SW480 (cell line): Measurements from ENCODE around the gene CHAC1.
A peak's percentile ranks its signal among the peaks of the same experiment; 100 is the strongest.
"Not testable (repeated sequence)": the region's sequence is repeated elsewhere in the genome, so short reads cannot be mapped to it uniquely, and the experiment has no call there.

Experiments
- DNase-seq: peaks from one replicate; pipeline ENCODE4 v3.0.0-alpha.2; 2016; ENCODE audit warnings: low spot score

The CHAC1 gene

DNA sequence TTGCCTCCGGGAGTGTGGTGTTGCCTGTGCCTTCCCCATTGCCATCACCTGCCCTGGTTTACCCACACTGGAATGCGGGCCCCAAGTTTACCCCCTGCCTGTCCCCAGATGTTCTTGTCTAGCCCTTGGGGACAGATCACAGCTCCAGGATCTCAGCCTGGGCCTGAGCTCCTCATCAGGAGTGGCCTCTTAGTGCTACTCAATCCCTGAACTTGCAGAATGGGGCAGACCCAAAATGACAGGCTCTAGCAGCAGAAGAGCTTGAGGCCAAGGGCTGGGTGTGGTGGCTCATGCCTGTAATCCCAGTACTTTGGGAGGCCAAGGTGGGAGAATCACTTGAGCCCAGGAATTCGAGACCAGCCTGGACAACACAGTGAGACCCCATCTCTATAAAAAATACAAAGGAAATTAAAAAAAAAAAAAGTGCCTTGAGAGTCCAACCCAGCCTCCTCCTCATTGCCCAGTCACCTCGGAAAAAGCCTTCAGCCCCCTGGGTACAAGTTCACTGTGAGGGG, 3.8 kb downstream of the CHAC1 start:
- DNase-seq: no peak

- DNase-seq: no peak
Observed at GRCh38 chr15:40957581-40958051, 4.3 kb downstream of the CHAC1 start.

DNA sequence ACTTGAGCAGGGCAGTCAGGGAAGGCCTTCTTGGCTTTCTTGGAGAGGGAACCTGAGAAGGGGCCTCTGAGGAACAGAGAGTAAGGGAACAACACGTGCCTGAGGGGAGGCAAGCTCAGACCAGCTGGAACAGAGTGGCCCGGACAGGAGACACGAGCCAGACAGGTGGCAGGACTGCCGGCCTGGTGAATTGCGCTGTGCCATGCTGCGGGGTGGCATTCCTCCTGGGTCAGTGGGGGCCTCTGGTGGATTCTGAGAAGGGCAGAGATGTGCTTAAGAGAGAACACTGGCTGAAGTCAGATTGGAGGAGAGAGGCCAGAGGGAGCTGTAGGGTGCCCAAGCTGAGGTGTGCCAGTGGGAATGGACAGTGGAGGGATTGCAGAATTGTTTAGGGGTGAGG, 4.9 kb downstream of the CHAC1 start:
- no peak for DNase-seq

GRCh38 chr15:40958723-40959122, 5.5 kb downstream of the CHAC1 start:
- DNase-seq: no peak

DNA sequence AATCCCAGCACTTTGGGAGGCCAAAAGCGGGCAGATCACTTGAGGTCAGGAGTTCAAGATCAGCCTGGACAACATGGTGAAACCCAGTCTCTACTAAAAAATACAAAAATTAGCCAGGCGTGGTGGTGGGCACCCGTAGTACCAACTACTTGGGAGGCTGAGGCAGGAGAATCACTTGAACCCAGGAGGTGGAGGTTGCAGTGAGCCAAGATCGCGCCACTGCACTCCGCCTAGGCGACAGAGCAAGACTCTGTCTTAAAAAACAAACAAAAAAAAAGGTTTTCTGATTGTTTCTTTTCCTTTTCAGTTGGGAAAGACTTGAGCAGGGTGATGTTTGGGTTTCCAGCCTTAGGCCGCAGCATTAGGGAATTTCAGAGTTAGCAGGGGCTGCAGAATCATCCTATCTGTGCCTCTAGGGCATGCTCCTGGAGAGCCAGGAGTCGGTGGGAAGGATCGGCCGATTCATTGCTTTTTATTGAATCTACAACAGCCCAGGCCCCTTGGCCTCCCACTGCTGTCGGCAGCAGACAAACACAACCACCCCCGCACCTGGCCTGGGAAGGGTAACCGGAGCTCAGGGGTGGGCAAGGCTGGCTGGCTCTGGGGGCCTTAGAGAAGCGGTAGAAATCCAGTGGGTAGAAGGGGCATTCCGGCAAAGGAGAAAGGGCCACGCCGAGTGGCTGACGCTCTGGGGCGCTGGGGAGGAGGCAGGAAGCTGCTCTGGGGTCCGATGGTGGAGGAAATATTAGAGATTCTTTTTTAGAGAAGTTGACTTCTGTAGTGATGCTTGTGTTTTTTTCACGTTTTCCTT, 6.3 kb downstream of the CHAC1 start:
- no peak for DNase-seq

- DNase-seq: no peak
Observed at GRCh38 chr15:40960151-40960885, 7.0 kb downstream of the CHAC1 start.

- DNase-seq: peak; percentile 36
Observed at GRCh38 chr15:40960925-40961324, 7.7 kb downstream of the CHAC1 start.

GRCh38 chr15:40961740-40962139, 8.5 kb downstream of the CHAC1 start:
- not testable (repeated sequence) for DNase-seq

DNA sequence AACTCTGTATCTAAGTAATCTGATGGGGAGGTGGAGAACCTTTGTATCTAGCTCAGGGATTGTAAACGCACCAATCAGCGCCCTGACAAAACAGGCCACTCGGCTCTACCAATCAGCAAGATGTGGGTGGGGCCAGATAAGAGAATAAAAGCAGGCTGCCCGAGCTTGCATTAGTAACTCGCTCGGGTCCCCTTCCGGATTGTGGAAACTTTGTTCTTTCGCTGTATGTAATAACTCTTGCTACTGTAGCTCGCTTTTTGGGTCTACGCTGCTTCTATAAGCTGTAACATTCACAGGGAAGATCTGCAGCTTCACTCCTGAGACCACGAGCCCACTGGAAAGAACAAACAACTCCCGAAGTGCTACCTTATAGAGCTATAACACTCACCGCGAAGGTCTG, 9.0 kb downstream of the CHAC1 start:
- DNase-seq: not testable (repeated sequence)

GRCh38 chr15:40963201-40963600, 9.9 kb downstream of the CHAC1 start:
- DNase-seq: no peak

DNA sequence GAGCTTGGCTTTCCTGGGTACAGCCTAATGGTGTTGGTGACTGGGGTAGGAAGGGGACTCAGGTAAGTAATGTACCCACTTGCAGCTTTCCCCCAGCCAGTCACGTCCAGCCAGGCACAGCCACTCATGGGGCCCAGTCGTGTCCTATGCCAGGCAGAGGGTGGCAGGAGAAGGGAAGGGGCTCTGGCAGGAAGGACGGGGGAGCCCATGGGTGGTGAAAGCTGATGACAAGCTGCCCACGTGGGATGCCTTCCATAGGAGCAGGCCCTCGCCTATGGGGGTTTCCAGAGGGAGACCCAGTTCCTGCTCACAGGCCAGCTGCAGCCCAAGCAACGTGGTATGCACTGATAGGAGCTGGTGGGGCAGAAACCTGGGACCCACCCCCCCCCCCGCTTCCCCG, 10.7 kb downstream of the CHAC1 start:
- no peak for DNase-seq

GRCh38 chr15:40964634-40965033, 11.4 kb downstream of the CHAC1 start:
- no peak for DNase-seq

DNA sequence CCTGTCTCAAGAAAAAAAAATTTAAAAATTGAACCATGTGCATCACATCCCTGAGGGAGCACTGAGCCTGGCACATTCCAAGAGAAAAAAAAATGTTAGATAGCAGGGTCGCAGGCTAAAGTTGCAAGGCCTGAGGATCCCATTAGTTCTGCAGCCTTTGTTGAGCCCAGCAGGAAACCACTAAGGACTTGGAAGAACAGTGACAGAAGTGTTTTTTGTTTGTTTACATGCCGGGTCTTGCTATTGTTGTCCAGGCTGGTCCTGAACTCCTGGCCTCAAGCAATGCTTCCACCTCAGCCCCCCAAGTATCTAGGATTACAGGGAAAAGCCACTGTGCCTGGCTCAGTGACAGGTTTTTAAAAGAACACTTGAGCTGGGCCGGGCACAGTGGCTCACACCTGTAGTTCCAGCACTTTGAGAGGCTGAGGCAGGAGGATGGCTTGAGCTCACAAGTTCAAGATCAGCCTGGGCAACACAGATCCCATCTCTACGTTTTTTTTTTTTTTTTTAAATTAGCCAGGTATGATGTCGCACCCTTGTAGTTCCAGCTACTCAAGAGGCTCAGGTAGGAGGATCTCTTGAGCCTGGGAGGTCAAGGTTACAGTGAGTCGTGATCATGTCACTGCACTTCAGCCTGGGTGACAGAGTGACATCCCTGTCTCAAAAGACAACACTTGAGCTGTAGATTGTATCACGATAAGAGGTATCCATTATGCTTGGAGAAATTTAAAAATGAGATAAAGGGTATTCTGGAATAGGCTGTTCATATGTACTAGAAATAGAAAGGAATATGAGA, 15.2 kb downstream of the CHAC1 start:
- DNase-seq: no peak

- no peak for DNase-seq
Observed at GRCh38 chr15:40969363-40969762, 16.1 kb downstream of the CHAC1 start.

- DNase-seq: no peak
Observed at GRCh38 chr15:40974879-40975278, 21.6 kb downstream of the CHAC1 start.

- DNase-seq: no peak
Observed at GRCh38 chr15:40976819-40977218, 23.5 kb downstream of the CHAC1 start.

DNA sequence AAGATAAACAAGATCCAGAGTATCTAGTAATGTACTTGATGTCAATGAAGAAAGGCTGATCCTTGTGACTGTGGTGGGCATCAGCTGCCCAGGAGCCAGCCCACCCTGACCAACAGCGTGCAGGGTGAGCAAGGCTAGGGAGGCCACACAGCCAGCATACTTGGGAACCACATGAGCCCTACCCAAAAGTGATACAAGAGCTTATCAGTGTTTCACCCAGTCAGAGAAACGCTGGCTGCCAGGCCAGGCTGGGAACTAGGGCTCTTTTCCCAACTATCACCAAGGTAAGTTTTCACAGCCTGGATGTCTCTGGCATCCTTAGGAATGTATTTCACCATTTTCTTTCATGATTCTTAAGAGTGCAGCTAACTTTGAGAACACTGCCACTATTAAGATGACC, 24.9 kb downstream of the CHAC1 start:
- DNase-seq: no peak

GRCh38 chr15:40978562-40978961, 25.3 kb downstream of the CHAC1 start:
- no peak for DNase-seq

DNA sequence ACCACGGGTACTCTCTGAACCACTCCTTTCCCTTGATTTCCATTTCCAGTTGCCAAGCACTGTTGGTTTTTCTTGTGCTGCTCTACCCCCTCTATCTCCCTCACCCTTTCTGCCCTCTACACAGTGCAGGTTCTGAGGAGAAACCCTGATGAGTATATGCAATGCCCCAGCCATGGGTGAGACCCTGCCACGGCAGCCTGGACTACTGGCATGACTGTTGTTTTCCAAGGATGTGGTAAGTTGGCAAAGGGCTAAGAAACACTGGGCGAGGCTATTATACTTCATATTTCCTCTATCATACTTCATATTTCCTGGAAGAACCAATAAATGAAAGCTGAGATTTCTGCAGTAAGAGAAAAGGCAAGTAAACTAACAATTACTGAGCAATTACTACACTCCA, 27.9 kb downstream of the CHAC1 start:
- no peak for DNase-seq

DNA sequence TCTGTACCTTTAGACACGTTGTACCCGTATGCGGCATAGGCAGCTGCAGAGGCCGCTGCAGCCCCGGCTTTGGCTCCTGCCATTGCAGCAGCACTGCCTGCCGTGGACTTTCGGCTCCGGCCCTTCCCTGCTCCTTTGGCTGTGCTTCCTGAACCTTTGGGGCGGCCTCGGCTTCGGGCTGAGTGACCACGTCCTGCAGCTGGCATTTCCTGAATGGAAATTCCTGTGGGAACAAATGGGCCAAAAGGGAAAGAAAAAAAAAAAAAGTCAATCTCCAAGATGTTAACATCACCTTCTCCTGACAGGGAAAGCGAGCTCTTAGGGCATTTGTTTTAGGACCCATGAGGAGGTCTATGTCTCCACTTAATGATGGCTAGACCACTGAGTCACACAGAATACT, 29.6 kb downstream of the CHAC1 start:
- DNase-seq: no peak

- DNase-seq: no peak
Observed at GRCh38 chr15:40984406-40984805, 31.1 kb downstream of the CHAC1 start.

GRCh38 chr15:40984964-40985363, 31.7 kb downstream of the CHAC1 start:
- DNase-seq: no peak
